ENCODE results near the gene ZNF521. TPM values are rescaled to one million over a fixed set of nuclear protein-coding genes. Genes with fewer than 3 reads are reported as not detected.

The ZNF521 gene
- total and polyA plus RNA-seq, 4 donors: 0.50 to 3.7 (median 1.5) TPM

DNA sequence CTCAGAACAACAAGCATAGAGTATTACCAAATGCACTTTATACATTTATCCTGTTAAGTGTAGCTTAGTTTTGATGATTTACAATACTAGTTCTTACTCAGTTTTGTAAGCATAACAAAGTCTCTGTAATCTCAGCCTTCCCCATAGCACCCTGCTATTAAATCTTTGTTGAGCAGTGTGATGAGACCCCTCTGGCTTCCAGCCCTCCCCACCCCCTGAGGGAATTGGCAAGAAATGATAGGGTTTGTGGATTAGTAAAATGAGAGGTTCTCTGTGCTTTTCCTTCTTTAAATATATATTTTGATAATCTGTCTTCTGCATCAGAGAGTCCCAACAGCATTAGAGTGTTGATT lies 37.2 kb downstream of the ZNF521 start (continued):
- TF ChIP-seq REST (IDR thresholded peaks at IDR 0.05): no peak
- no peak for TF ChIP-seq RAD21 (IDR thresholded peaks at IDR 0.05)

- WGBS: 73% methylated on average over 3 of the region's 3 CpGs
- Histone ChIP-seq H3K9ac (ENCODE audit: low read depth in 1 of 2, low read length in 2 of 2) (no peak overlapping the region), H3K36me3 (ENCODE audit: control insufficient read depth in 4 of 4, insufficient read depth in 3 of 4, low read depth in 1 of 4, low read length in 3 of 4) (no peaks in the 10 kb centered on the region), H3K4me3 (ENCODE audit: low read depth in 1 of 3, low read length in 3 of 3) (no peak overlapping the region), H3K4me1 (ENCODE audit: control insufficient read depth in 4 of 4, insufficient read depth in 4 of 4, low read length in 3 of 4) (no peaks in the 10 kb centered on the region), H3K27me3 (ENCODE audit: control insufficient read depth in 4 of 4, insufficient read depth in 4 of 4, low read length in 3 of 4) (no peaks in the 10 kb centered on the region), H3K9me3 (ENCODE audit: control insufficient read depth in 4 of 4, low read length in 3 of 4) (no peaks in the 10 kb centered on the region), H3K27ac (ENCODE audit: low read depth in 1 of 2, low read length in 2 of 2) (no peak overlapping the region)
- no peak for DNase-seq (ENCODE audit: low spot score)
- TF ChIP-seq FOXA2 (IDR thresholded peaks at IDR 0.05): no peak
- TF ChIP-seq, protein P1, sequence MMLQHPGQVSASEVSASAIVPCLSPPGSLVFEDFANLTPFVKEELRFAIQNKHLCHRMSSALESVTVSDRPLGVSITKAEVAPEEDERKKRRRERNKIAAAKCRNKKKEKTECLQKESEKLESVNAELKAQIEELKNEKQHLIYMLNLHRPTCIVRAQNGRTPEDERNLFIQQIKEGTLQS (IDR thresholded peaks at IDR 0.05): no peak
- TF ChIP-seq RXRA (IDR thresholded peaks at IDR 0.05): no peak
- no peak for TF ChIP-seq SP1 (IDR thresholded peaks at IDR 0.05)
- no peak for TF ChIP-seq HNF4G (IDR thresholded peaks at IDR 0.05)
- TF ChIP-seq REST (IDR thresholded peaks at IDR 0.05): no peak
- no peak for TF ChIP-seq RAD21 (IDR thresholded peaks at IDR 0.05)
- TF ChIP-seq NR2F2 (IDR thresholded peaks at IDR 0.05): no peak
- no peak for TF ChIP-seq GABPA (IDR thresholded peaks at IDR 0.05 in 1 of 2, conservative IDR thresholded peaks at IDR 0.05 in 1 of 2)
- no peak for TF ChIP-seq EGR1 (IDR thresholded peaks at IDR 0.05; ENCODE audit: low read depth in 2 of 2)
- TF ChIP-seq JUND (IDR thresholded peaks at IDR 0.05): no peak
- TF ChIP-seq MAX (IDR thresholded peaks at IDR 0.05): no peak
- TF ChIP-seq, protein P2, sequence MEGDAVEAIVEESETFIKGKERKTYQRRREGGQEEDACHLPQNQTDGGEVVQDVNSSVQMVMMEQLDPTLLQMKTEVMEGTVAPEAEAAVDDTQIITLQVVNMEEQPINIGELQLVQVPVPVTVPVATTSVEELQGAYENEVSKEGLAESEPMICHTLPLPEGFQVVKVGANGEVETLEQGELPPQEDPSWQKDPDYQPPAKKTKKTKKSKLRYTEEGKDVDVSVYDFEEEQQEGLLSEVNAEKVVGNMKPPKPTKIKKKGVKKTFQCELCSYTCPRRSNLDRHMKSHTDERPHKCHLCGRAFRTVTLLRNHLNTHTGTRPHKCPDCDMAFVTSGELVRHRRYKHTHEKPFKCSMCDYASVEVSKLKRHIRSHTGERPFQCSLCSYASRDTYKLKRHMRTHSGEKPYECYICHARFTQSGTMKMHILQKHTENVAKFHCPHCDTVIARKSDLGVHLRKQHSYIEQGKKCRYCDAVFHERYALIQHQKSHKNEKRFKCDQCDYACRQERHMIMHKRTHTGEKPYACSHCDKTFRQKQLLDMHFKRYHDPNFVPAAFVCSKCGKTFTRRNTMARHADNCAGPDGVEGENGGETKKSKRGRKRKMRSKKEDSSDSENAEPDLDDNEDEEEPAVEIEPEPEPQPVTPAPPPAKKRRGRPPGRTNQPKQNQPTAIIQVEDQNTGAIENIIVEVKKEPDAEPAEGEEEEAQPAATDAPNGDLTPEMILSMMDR (IDR thresholded peaks at IDR 0.05; ENCODE audit: low read depth, low read length, missing input control): no peak
- TF ChIP-seq YY1 (IDR thresholded peaks at IDR 0.05): no peak
- TF ChIP-seq ZBTB33 (IDR thresholded peaks at IDR 0.05): no peak
- TF ChIP-seq HNF4A (conservative IDR thresholded peaks at IDR 0.05): no peak
- TF ChIP-seq TAF1 (conservative IDR thresholded peaks at IDR 0.05): no peak
Measured at GRCh38 chr18:25314151-25314837, 37.7 kb downstream of the ZNF521 start.
